A204.1 (cell line): ENCODE data around the gene DCHS2.
A peak's percentile ranks its signal among the peaks of the same experiment; 100 is the strongest.

Source experiments
- FAIRE-seq: peaks from 2 replicates; lab custom pipeline; 2012; peaks lifted over from hg19 to GRCh38; lab: Jason Lieb, UNC

DCHS2 gene

DNA sequence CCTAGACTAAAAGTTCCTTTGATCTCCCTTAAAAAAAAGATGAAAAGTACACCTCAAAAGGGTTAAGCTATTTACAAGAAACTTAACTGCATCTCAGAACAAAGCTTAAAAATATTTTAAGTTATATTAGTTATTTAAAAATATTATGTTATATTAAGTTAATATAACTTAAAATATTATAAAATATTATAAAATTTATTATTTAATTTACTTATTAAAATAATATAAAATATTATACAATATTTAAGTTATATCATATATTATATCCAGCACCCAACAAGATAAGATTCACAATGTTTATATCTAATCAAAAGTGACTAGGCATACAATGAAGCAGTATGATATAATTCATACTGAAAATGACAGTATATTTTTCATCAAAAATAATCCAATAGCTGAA is 296.9 kb downstream of the DCHS2 start:
- FAIRE-seq, result peak; percentile 95

- no peak for FAIRE-seq
Measured at GRCh38 chr4:154192585-154192984, 299.0 kb downstream of the DCHS2 start.

GRCh38 chr4:154189346-154189745 is 302.3 kb downstream of the DCHS2 start:
- FAIRE-seq, result no peak

DNA sequence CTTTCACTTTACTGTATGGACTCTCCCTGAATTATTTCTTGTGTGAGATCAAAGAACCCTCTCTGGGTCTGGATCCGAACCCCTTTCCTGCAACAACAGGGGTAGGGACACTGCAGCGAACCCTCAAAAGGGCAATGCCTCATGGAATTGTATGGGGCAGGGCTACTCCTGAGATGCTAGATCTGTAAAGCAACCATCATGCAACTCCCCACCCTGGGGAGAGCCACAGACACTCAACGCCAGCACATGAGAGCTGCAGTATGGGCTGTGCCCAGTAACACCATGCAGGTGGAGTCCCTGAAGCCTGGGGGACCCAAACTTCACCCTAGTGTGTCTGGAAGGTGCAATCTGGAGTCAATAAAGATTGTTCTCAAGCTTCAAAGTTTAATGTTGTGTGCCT is 304.7 kb downstream of the DCHS2 start:
- FAIRE-seq, result no peak

- FAIRE-seq, result no peak
Measured at GRCh38 chr4:154186035-154186434, 305.6 kb downstream of the DCHS2 start.

DNA sequence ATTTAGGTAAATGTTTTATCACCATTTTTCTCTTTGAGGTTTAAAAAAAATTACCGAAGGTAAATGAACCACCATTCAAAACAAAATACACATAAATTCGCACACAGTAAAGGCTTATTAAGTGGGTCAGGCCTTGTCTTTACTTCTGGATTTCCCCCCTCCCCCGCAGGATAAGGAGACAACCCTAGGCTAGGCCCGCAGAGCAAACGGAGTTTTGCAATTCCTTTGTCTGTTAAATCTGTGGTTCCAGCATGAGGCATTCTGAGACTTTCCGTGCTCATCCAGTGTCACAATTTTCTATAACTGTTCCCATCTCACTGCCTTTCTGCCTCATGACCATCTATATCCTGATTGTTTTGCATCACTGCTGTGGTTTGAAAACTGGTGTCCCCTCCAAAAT is 307.4 kb downstream of the DCHS2 start:
- no peak for FAIRE-seq

DNA sequence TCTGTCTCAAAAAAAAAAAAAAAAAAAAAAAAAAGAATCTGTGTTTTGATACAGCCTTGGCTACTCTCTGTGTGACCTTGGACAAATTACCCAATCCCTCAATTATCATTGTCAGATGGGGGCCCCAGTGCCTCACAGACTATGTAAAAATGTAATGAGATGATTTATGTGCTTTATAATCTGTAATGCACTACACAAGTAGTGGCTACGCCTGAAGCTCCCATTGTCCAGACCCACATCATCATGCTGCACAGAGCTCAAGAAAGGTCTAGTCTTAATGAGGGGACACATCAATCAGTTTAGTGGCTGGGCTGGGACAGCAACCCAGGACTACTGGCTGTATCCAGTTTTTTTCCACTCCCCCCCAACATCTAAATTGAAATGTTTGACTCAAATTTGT is 308.3 kb downstream of the DCHS2 start:
- FAIRE-seq, result no peak
